ENCODE data around the gene AFF3.

DNA sequence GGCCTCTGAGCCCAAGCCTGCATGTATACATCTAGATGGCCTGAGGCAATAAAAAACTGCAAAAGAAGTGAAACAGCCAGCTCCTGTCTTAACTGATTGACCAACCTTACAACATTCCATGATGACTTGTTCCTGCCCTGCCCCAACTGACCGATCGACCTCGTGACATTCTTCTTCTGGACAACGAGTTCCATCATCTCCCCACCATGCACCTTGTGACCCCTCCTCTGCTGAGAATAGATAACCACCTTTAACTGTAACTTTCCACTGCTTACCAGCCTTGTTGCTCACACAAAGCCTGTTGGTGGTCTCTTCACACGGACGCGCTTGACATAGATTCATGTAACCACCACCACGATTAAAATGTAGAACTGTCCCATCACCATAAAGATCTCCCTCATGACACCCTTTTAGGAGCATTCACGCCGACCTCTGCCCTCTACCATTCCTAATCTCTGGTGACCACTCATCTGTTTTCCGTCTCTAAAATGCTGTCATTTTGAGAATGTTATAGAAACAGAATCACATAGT lies 532.5 kb downstream of the AFF3 start:
- TF ChIP-seq, protein P1, sequence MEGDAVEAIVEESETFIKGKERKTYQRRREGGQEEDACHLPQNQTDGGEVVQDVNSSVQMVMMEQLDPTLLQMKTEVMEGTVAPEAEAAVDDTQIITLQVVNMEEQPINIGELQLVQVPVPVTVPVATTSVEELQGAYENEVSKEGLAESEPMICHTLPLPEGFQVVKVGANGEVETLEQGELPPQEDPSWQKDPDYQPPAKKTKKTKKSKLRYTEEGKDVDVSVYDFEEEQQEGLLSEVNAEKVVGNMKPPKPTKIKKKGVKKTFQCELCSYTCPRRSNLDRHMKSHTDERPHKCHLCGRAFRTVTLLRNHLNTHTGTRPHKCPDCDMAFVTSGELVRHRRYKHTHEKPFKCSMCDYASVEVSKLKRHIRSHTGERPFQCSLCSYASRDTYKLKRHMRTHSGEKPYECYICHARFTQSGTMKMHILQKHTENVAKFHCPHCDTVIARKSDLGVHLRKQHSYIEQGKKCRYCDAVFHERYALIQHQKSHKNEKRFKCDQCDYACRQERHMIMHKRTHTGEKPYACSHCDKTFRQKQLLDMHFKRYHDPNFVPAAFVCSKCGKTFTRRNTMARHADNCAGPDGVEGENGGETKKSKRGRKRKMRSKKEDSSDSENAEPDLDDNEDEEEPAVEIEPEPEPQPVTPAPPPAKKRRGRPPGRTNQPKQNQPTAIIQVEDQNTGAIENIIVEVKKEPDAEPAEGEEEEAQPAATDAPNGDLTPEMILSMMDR (IDR thresholded peaks at IDR 0.05), result no peak
- TF ChIP-seq EP300 (IDR thresholded peaks at IDR 0.05), result no peak
